IMR-90 (cell line): ENCODE data around the gene MIA2. TPM values are rescaled to one million over a fixed set of nuclear protein-coding genes. Genes with fewer than 3 reads are reported as not detected.

ENCODE experiments used
- ATAC-seq: fragments of 200-7000 bp; cut with Tn5 transposase; 2 replicates; pipeline ENCODE4 v1.9.1; 2020; ENCODE audit warnings: low read depth, mild to moderate bottlenecking, moderate library complexity
- BruUV-seq: library from RNA; stranded (reverse); fragments of 400-500 nt; replicated peaks from 2 replicates; lab custom pipeline; 2021; lab: Mats Ljungman, UMichigan
- CTCF ChIA-PET: fragments of 300-600 bp; formaldehyde crosslinking; extraction: SDS; loops from one replicate; lab custom pipeline; 2021; ENCODE audit warnings: antibody characterized with exemption; lab: Yijun Ruan, JAX
- POLR2A ChIA-PET: fragments of 300-600 bp; sonication (Branson Sonifier 250); formaldehyde crosslinking; loops from one replicate; lab custom pipeline; 2022; ENCODE audit warnings: antibody characterized with exemption; ENCODE audit not compliant: unreplicated experiment; lab: Charles Lee
- DNase-seq: peaks from one replicate; pipeline ENCODE4 v3.0.0; 2013
- H2AFZ ChIP-seq: replicated peaks from 2 replicates; pipeline ENCODE3; 2013; ENCODE audit warnings: low read length, mild to moderate bottlenecking; ENCODE audit not compliant: poor library complexity
- H2AK5ac ChIP-seq: 2 replicates; pipeline ENCODE4 v1.6.1; 2013; ENCODE audit warnings: low read depth, low read length, inconsistent platforms
- H2AK9ac ChIP-seq: replicated peaks from 2 replicates; pipeline ENCODE3; 2013; ENCODE audit warnings: mild to moderate bottlenecking, low read depth, low read length, moderate library complexity; ENCODE audit not compliant: poor library complexity
- H2BK120ac ChIP-seq: 2 replicates; pipeline ENCODE4 v1.6.1; 2013; ENCODE audit warnings: low read depth, low read length, inconsistent platforms
- H2BK15ac ChIP-seq: 3 replicates; pipeline ENCODE4 v1.6.1; 2013; ENCODE audit warnings: low read depth, low read length, inconsistent platforms
- H2BK20ac ChIP-seq: 2 replicates; pipeline ENCODE4 v1.6.1; 2013; ENCODE audit warnings: low read depth, mild to moderate bottlenecking, inconsistent platforms, low read length, moderate library complexity
- H2BK5ac ChIP-seq: 2 replicates; pipeline ENCODE4 v1.6.1; 2013; ENCODE audit warnings: mild to moderate bottlenecking, low read depth, low read length, inconsistent platforms; ENCODE audit not compliant: poor library complexity, severe bottlenecking
- H3K14ac ChIP-seq: replicated peaks from 2 replicates; pipeline ENCODE4 v1.6.1; 2013; ENCODE audit warnings: low read depth, low read length, inconsistent platforms
- H3K18ac ChIP-seq: 2 replicates; pipeline ENCODE4 v1.6.1; 2013; ENCODE audit warnings: low read depth, low read length, control low read depth
- H3K23ac ChIP-seq: 2 replicates; pipeline ENCODE4 v1.6.1; 2013; ENCODE audit warnings: low read depth, low read length, inconsistent platforms
- H3K27ac ChIP-seq: 2 replicates; pipeline ENCODE4 v1.5.1; 2013; ENCODE audit warnings: mild to moderate bottlenecking, control low read depth, low read length; ENCODE audit not compliant: insufficient read depth
- H3K27me3 ChIP-seq: 2 replicates; pipeline ENCODE4 v1.6.1; 2013; ENCODE audit warnings: low read length; ENCODE audit not compliant: control insufficient read depth, insufficient read depth
- H3K36me3 ChIP-seq: 2 replicates; pipeline ENCODE4 v1.6.1; 2013; ENCODE audit warnings: low read length, mixed read lengths; ENCODE audit not compliant: control insufficient read depth, insufficient read depth
- H3K4ac ChIP-seq: 2 replicates; pipeline ENCODE4 v1.6.1; 2013; ENCODE audit warnings: low read depth, low read length, inconsistent platforms
- H3K4me1 ChIP-seq: 2 replicates; pipeline ENCODE4 v1.6.1; 2013; ENCODE audit warnings: low read length, mixed read lengths; ENCODE audit not compliant: control insufficient read depth, insufficient read depth
- H3K4me2 ChIP-seq: 2 replicates; pipeline ENCODE4 v1.6.1; 2013; ENCODE audit warnings: low read depth, mild to moderate bottlenecking, control low read depth, low read length, moderate library complexity
- H3K4me3 ChIP-seq: 2 replicates; pipeline ENCODE4 v1.5.1; 2013; ENCODE audit warnings: low read depth, mild to moderate bottlenecking, control low read depth, low read length, moderate library complexity; ENCODE audit not compliant: insufficient read depth
- H3K56ac ChIP-seq: 2 replicates; pipeline ENCODE4 v1.6.1; 2013; ENCODE audit warnings: low read length, inconsistent platforms; ENCODE audit not compliant: insufficient read depth; ENCODE audit errors: extremely low read depth
- H3K79me1 ChIP-seq, 2 experiments: 2 replicates each; pipeline ENCODE4 v1.6.1; 2013; ENCODE audit warnings: low read length in 2 of 2, inconsistent platforms in 1 of 2, low read depth in 1 of 2
- H3K9ac ChIP-seq: 2 replicates; pipeline ENCODE4 v1.6.1; 2013; ENCODE audit warnings: low read depth, low read length, control low read depth
- H3K9me1 ChIP-seq: 2 replicates; pipeline ENCODE4 v1.6.1; 2013; ENCODE audit warnings: low read length, inconsistent platforms; ENCODE audit not compliant: insufficient read depth
- H3K9me3 ChIP-seq: 2 replicates; pipeline ENCODE4 v1.6.1; 2013; ENCODE audit warnings: low read length; ENCODE audit not compliant: control insufficient read depth, insufficient read depth
- H4K20me1 ChIP-seq: 2 replicates; pipeline ENCODE4 v1.6.1; 2013; ENCODE audit warnings: low read length, inconsistent platforms; ENCODE audit not compliant: insufficient read depth
- H4K5ac ChIP-seq: 2 replicates; pipeline ENCODE4 v1.6.1; 2013; ENCODE audit warnings: mild to moderate bottlenecking, low read depth, low read length, control low read depth
- H4K8ac ChIP-seq, 2 experiments: 2 replicates each; pipeline ENCODE4 v1.6.1; 2013; ENCODE audit warnings: low read depth in 2 of 2, low read length in 2 of 2, control low read depth in 1 of 2, inconsistent platforms in 1 of 2
- H4K91ac ChIP-seq: 2 replicates; pipeline ENCODE4 v1.6.1; 2013; ENCODE audit warnings: low read depth, low read length, inconsistent platforms; ENCODE audit not compliant: insufficient read depth
- RCOR1 ChIP-seq: IDR thresholded peaks from 2 replicates; pipeline ENCODE4 v1.6.1; 2012; ENCODE audit warnings: mild to moderate bottlenecking, low read length, improper control_type of control experiment; ENCODE audit not compliant: insufficient replicate concordance
- WGBS, 2 experiments: methylation state at CpG; one replicate each; pipeline versions ENCODE4 v1.1.5 to v1.1.7; 2013; ENCODE audit warnings: missing lambda C conversion rate in 2 of 2; ENCODE audit not compliant: insufficient read length in 1 of 2; ENCODE audit errors: extremely low coverage in 2 of 2; 5-methylcytosine and 5-hydroxymethylcytosine counted together
- dilution Hi-C: fragments of 300-500 bp; cut with HindIII; formaldehyde crosslinking; loops from one replicate; pipeline ENCODE4 v1.14.3; 2018; ENCODE audit warnings: low sequenced_read_pairs; ENCODE audit not compliant: unreplicated experiment
- in situ Hi-C: fragments of 300-500 bp; cut with MboI; formaldehyde crosslinking; loops from 3 replicates; pipeline ENCODE4 v1.14.3; 2019; ENCODE audit warnings: low sequenced_read_pairs, inconsistent platforms, mixed read lengths
- intact Hi-C: fragments of 100-400 bp; cut with micrococcal nuclease; formaldehyde crosslinking; loops from 2 replicates; pipeline ENCODE4 v1.10.0; 2022
- polyA plus RNA-seq, 3 experiments: library from polyadenylated mRNA; depleted of rRNA; stranded (reverse); fragments of >200 nt; gene quantifications; 2 replicates each; pipeline ENCODE4 v1.2.3, GENCODE V29; 2012; ENCODE audit warnings: low replicate concordance in 1 of 3
- total RNA-seq: library from RNA; depleted of rRNA; stranded (reverse); fragments of >200 nt; gene quantifications from 2 replicates; pipeline ENCODE4 v1.2.3, GENCODE V29; 2012

Gene MIA2
- total and polyA plus RNA-seq, 2 of the 4 experiments (the other 2 are of a cell fraction), result 3.9 to 6.8 TPM

- no peak overlapping the region for H2AFZ ChIP-seq
- no peak overlapping the region for H2BK15ac ChIP-seq
- no peak for DNase-seq
- H4K20me1 ChIP-seq, result no peaks in the 10 kb centered on the region
- no peak overlapping the region for H2BK120ac ChIP-seq
- H3K79me1 ChIP-seq, result no peaks in the 10 kb centered on the region; a peak in 1 of 4 replicates
- H3K23ac ChIP-seq, result no peak overlapping the region
- no peak overlapping the region for H3K4me2 ChIP-seq
- peaks cover 2% of the 10 kb centered on the region; the same call in 1 of the 2 replicates for H3K4me1 ChIP-seq
- dilution Hi-C loops (no loop called here), intact Hi-C loops (no loop called here), in situ Hi-C loops (no loop called here)
- no peaks in the 10 kb centered on the region for H3K36me3 ChIP-seq
- H3K9me3 ChIP-seq, result no peaks in the 10 kb centered on the region
- no peak for TF ChIP-seq RCOR1
- no peak overlapping the region for H3K14ac ChIP-seq
- H3K18ac ChIP-seq, result no peak overlapping the region
- BruUV-seq, result no TSS peak
- H3K56ac ChIP-seq, result no peak overlapping the region
- no peak for ATAC-seq
- CTCF ChIA-PET, result no interaction called here
- H3K9me1 ChIP-seq, result no peaks in the 10 kb centered on the region
- H3K27me3 ChIP-seq, result no peaks in the 10 kb centered on the region
- no peak overlapping the region for H3K9ac ChIP-seq
- no peak overlapping the region for H2AK9ac ChIP-seq
- no CpG with 5 or more reads among the region's 4 CpGs for WGBS, 2 experiments
- H4K8ac ChIP-seq, result no peak overlapping the region
- H4K91ac ChIP-seq, result no peak overlapping the region
- no peak overlapping the region for H3K4ac ChIP-seq
- POLR2A ChIA-PET, result interaction anchor here (0.7 kb wide), 1 partner anchor 11 kb away, joined by 7 read pairs; no protein-coding TSS in a partner anchor
- no peak overlapping the region for H3K27ac ChIP-seq
- H2AK5ac ChIP-seq, result no peak overlapping the region
- no peak overlapping the region for H3K4me3 ChIP-seq
- no peak overlapping the region for H2BK5ac ChIP-seq
- no peak overlapping the region for H2BK20ac ChIP-seq
- H4K5ac ChIP-seq, result no peak overlapping the region
Observed at GRCh38 chr14:39381366-39381765, 147.7 kb downstream of the MIA2 start.
